ENCODE measurements around the gene ACBD7.

Gene ACBD7

GRCh38 chr10:15123749-15124184 lies 35.2 kb upstream of the ACBD7 start (continued):
- TF ChIP-seq ZNF510 (tag by site-specific recombination; IDR thresholded peaks at IDR 0.05; ENCODE audit: insufficient replicate concordance) (no peak), ZNF544 (tag by site-specific recombination; IDR thresholded peaks at IDR 0.05) (no peak), GLIS2 (tag by site-specific recombination; IDR thresholded peaks at IDR 0.05) (no peak), ZNF221 (tag by site-specific recombination; IDR thresholded peaks at IDR 0.05; ENCODE audit: borderline replicate concordance) (no peak), ZNF707 (tag by site-specific recombination; IDR thresholded peaks at IDR 0.05) (no peak), ELK4 (IDR thresholded peaks at IDR 0.05; ENCODE audit: borderline replicate concordance, low read depth, low read length) (no peak), KLF1 (tag by site-specific recombination; IDR thresholded peaks at IDR 0.05) (no peak)
- TF ChIP-seq, protein P1, sequence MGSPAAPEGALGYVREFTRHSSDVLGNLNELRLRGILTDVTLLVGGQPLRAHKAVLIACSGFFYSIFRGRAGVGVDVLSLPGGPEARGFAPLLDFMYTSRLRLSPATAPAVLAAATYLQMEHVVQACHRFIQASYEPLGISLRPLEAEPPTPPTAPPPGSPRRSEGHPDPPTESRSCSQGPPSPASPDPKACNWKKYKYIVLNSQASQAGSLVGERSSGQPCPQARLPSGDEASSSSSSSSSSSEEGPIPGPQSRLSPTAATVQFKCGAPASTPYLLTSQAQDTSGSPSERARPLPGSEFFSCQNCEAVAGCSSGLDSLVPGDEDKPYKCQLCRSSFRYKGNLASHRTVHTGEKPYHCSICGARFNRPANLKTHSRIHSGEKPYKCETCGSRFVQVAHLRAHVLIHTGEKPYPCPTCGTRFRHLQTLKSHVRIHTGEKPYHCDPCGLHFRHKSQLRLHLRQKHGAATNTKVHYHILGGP (tag by site-specific recombination; IDR thresholded peaks at IDR 0.05): no peak
- TF ChIP-seq, protein P2, sequence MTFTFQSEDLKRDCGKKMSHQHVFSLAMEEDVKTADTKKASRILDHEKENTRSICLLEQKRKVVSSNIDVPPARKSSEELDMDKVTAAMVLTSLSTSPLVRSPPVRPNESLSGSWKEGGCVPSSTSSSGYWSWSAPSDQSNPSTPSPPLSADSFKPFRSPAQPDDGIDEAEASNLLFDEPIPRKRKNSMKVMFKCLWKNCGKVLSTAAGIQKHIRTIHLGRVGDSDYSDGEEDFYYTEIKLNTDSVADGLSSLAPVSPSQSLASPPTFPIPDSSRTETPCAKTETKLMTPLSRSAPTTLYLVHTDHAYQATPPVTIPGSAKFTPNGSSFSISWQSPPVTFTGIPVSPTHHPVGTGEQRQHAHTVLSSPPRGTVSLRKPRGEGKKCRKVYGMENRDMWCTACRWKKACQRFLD (tag by site-specific recombination; IDR thresholded peaks at IDR 0.05): no peak

DNA sequence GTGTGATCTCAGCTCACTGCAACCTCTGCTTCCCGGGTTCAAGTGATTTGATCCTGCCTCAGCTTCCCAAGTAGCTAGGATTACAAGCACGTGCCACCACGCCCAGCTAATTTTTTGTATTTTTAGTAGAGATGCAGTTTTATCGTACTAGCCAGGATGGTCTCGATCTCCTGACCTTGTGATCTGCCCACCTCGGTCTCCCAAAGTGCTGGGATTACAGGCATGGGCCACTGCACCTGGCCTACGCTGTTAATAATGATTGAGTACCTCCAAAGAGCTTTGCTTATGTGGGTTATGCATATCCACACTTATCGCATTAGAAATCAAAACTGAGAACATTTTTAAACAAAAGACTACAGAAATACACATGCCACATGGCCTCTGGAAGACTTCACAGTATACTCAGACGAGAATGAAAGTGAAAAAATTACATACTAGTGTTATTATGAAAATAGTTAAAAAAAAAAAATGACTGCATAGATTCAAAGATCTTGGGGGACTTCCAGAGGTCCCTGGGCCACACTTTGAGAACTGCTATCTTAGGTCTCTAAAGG lies 34.0 kb upstream of the ACBD7 start:
- Histone ChIP-seq H3K4me1 (ENCODE audit: control insufficient read depth, insufficient read depth, low read length) (no peaks in the 10 kb centered on the region), H3K27ac (ENCODE audit: extremely low read depth, low read depth, low read length) (no peak overlapping the region), H3K4me3 (ENCODE audit: low read depth, low read length) (no peak overlapping the region), H3K36me3 (ENCODE audit: control insufficient read depth in 2 of 2, insufficient read depth in 1 of 2, low read length in 2 of 2) (peaks cover 8 to 68% of the 10 kb centered on the region in 2 experiments; a peak in 2 of 3 replicates), H3K9me3 (ENCODE audit: control insufficient read depth, insufficient read depth, low read depth, low read length) (no peaks in the 10 kb centered on the region)
- POLR2A ChIA-PET: no interaction called here
- CTCF ChIA-PET: interaction anchor here (0.6 to 1.0 kb wide), 2 partner anchors 17 to 21 kb away, joined by 3 to 4 read pairs; no protein-coding TSS in a partner anchor
- TF ChIP-seq ZNF837 (tag by site-specific recombination; IDR thresholded peaks at IDR 0.05) (no peak), ZNF292 (tag by site-specific recombination; IDR thresholded peaks at IDR 0.05; ENCODE audit: borderline replicate concordance, low read depth) (no peak), ZNF169 (tag by site-specific recombination; IDR thresholded peaks at IDR 0.05) (no peak), ZNF48 (tag by site-specific recombination; IDR thresholded peaks at IDR 0.05) (no peak), ZNF707 (tag by site-specific recombination; IDR thresholded peaks at IDR 0.05) (no peak), ZEB2 (tag by site-specific recombination; IDR thresholded peaks at IDR 0.05) (no peak)
- TF ChIP-seq, protein P3, sequence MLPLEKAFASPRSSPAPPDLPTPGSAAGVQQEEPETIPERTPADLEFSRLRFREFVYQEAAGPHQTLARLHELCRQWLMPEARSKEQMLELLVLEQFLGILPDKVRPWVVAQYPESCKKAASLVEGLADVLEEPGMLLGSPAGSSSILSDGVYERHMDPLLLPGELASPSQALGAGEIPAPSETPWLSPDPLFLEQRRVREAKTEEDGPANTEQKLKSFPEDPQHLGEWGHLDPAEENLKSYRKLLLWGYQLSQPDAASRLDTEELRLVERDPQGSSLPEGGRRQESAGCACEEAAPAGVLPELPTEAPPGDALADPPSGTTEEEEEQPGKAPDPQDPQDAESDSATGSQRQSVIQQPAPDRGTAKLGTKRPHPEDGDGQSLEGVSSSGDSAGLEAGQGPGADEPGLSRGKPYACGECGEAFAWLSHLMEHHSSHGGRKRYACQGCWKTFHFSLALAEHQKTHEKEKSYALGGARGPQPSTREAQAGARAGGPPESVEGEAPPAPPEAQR (tag by site-specific recombination; IDR thresholded peaks at IDR 0.05): no peak

GRCh38 chr10:15121707-15122106 lies 33.1 kb upstream of the ACBD7 start:
- peaks cover 8 to 73% of the 10 kb centered on the region in 2 experiments; a peak in 2 of 3 replicates for H3K36me3 ChIP-seq (ENCODE audit: control insufficient read depth in 2 of 2, insufficient read depth in 1 of 2, low read length in 2 of 2)
- H3K9me3 ChIP-seq (ENCODE audit: control insufficient read depth, insufficient read depth, low read depth, low read length): no peaks in the 10 kb centered on the region
- POLR2A ChIA-PET: interaction anchor here (0.6 kb wide), 1 partner anchor 20 kb away, joined by 4 read pairs; no protein-coding TSS in a partner anchor
- CTCF ChIA-PET: interaction anchor here (1.0 kb wide), 1 partner anchor 22 kb away, joined by 4 read pairs; no protein-coding TSS in a partner anchor
- H3K4me1 ChIP-seq (ENCODE audit: control insufficient read depth, insufficient read depth, low read length): no peaks in the 10 kb centered on the region
- TF ChIP-seq, protein P4, sequence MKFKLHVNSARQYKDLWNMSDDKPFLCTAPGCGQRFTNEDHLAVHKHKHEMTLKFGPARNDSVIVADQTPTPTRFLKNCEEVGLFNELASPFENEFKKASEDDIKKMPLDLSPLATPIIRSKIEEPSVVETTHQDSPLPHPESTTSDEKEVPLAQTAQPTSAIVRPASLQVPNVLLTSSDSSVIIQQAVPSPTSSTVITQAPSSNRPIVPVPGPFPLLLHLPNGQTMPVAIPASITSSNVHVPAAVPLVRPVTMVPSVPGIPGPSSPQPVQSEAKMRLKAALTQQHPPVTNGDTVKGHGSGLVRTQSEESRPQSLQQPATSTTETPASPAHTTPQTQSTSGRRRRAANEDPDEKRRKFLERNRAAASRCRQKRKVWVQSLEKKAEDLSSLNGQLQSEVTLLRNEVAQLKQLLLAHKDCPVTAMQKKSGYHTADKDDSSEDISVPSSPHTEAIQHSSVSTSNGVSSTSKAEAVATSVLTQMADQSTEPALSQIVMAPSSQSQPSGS (tag by site-specific recombination; IDR thresholded peaks at IDR 0.05; ENCODE audit: low read depth): peak; percentile 62; the same call in 1 of the 2 replicates
- no peak for TF ChIP-seq ZNF311 (tag by site-specific recombination; IDR thresholded peaks at IDR 0.05; ENCODE audit: borderline replicate concordance)
- H3K27ac ChIP-seq (ENCODE audit: extremely low read depth, low read depth, low read length): no peak overlapping the region
- no peak overlapping the region for H3K4me3 ChIP-seq (ENCODE audit: low read depth, low read length)
